Measurements from ENCODE around the gene LRMDA.

The LRMDA gene

DNA sequence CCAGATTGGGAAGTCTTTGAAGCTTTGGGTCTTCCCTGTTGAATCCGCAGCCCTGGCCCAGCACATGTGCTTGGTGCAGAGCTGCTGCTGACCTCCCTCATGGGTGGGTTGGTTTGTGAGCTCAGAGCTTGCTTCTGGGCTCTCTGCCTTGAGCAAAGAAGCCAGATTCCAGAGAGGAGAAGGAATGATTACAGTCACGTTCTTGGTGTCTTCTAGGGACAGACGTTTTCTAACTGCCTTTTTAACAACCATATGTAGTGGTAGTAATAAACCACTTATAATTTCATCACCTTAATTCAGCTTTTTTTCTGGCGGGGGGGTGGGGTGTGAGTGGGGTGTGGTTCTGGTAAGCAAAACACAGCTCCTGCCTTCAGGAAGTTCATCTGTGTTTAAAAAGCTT is 39.5 kb downstream of the LRMDA start:
- in situ Hi-C loops (cut with MboI; ENCODE audit: low sequenced_read_pairs): no loop called here

DNA sequence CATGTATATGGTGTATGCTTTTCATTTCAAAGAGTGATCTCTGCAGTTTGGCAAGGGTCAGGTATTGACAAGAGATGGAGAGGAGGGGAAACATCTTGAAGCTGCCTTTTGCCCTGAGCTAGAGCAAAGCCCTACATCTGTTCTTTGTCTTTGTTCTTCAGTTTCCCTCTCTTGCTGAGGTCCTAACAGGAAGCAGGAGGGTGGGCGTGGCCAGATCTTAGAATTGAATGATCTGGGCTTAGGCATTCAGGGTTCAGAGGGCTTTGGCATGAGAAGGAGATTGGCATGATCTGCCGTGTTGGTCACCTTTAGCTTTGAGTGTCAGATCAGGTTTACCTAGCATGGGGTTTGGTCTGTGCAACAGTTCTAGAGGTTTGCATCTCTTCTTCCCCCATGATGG is 41.3 kb downstream of the LRMDA start:
- in situ Hi-C loops (cut with MboI; ENCODE audit: low sequenced_read_pairs): no loop called here

DNA sequence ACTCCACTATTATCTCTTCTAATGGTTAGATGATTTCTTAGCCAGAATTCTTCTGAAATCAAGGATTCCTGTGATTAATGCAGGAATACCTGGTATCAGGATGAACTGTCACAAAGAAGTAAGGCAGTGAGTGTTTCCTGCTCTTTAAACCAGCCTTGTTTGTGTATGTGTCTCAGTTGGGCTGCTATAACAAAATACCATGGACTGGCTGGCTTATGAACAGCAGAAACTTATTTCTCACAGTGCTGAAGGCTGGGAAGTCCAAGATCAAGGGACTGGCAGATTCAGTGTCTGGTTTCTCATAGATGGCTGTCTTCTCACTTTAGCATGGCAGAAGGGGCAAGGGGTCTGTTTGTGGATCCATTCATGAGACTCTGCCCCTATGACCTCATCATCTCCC is 42.7 kb downstream of the LRMDA start:
- in situ Hi-C loops (cut with MboI; ENCODE audit: low sequenced_read_pairs): no loop called here

- in situ Hi-C loops (cut with MboI; ENCODE audit: low sequenced_read_pairs): no loop called here
These were observed 44.2 kb downstream of the LRMDA start for GRCh38 chr10:75475460-75476182.

GRCh38 chr10:75476569-75476968 is 45.1 kb downstream of the LRMDA start:
- in situ Hi-C loops (cut with MboI; ENCODE audit: low sequenced_read_pairs): no loop called here

GRCh38 chr10:75476985-75477384 is 45.6 kb downstream of the LRMDA start:
- in situ Hi-C loops (cut with MboI; ENCODE audit: low sequenced_read_pairs): no loop called here

DNA sequence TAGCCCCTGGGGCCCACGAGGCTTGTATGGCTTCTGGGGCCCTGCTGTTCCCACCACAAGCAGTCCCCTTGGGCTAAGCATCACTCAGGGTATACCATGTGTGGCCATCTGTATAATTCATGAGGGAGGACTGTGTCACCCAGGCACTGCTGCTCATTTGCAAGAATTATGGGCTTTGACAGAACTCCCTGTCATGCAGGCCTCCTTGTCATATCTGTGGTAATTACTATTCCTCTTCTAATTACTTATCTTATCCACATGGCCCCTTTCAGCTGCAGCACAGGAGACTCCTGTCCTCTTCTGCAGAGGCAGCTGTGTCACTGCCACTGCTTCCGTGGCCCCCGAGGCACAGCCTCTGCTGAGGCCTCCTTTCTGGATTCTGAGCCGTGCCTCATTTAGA is 46.3 kb downstream of the LRMDA start:
- in situ Hi-C loops (cut with MboI; ENCODE audit: low sequenced_read_pairs): no loop called here

DNA sequence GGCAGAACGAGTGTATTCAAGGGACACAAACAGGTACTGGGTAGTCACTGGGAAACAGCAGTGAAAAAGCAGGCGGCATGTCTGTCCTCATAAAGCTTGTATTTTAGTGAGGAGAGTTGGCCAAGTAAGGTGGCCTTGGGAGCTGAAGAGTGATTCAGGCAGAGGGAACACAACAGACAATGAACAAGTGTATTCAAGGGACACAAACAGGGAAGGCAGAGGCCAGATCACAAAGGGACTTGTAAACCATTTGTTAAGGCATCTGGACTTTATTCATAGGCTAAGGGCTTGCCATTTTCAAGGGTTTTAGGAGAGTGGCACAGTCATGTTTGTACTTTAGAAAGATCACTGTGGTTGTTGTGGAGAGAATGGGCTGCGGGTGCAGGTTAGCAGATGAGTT is 49.0 kb downstream of the LRMDA start:
- in situ Hi-C loops (cut with MboI; ENCODE audit: low sequenced_read_pairs): no loop called here

DNA sequence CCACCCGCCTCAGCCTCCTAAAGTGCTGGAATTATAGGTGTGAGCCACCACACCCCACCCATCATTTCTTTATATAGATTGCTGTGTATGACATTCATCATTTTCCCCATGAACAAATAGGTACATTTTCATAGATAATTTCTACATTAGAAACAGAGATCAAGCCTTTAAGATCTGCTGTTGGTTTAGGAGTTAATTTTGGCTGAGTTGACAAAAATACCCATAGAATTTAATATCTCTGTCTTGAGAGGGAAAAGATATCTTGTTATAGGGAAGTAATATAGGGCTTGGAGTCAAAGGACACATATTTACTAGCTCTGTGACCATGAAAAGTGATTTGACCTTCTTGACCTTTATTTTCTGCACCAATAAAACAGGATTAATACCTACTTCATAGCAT is 51.8 kb downstream of the LRMDA start:
- in situ Hi-C loops (cut with MboI; ENCODE audit: low sequenced_read_pairs): no loop called here

- in situ Hi-C loops (cut with MboI; ENCODE audit: low sequenced_read_pairs): no loop called here
These were observed 53.3 kb downstream of the LRMDA start for GRCh38 chr10:75484717-75485116.

DNA sequence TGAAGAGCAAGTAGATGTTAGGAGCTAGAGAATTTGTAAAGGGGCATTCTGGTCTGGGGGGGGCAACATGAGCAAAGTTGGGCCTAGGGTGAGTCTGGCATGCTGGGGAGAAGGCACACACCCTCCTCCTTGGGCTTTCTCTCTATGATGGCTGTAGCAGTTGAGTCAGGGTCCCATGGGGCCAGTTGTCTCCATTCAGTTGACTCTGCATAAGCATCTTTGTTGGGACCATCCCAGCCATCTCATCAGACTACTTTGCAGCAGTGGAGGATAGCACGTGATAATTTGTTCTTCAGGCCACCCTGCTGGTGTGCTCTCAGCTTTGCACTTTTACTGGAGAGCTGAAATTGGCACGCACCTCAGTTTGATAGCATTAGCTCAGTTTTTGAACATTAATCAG is 55.2 kb downstream of the LRMDA start:
- in situ Hi-C loops (cut with MboI; ENCODE audit: low sequenced_read_pairs): no loop called here

GRCh38 chr10:75487087-75487754 is 55.8 kb downstream of the LRMDA start:
- in situ Hi-C loops (cut with MboI; ENCODE audit: low sequenced_read_pairs): no loop called here

GRCh38 chr10:75487755-75488125 is 56.3 kb downstream of the LRMDA start:
- in situ Hi-C loops (cut with MboI; ENCODE audit: low sequenced_read_pairs): no loop called here

DNA sequence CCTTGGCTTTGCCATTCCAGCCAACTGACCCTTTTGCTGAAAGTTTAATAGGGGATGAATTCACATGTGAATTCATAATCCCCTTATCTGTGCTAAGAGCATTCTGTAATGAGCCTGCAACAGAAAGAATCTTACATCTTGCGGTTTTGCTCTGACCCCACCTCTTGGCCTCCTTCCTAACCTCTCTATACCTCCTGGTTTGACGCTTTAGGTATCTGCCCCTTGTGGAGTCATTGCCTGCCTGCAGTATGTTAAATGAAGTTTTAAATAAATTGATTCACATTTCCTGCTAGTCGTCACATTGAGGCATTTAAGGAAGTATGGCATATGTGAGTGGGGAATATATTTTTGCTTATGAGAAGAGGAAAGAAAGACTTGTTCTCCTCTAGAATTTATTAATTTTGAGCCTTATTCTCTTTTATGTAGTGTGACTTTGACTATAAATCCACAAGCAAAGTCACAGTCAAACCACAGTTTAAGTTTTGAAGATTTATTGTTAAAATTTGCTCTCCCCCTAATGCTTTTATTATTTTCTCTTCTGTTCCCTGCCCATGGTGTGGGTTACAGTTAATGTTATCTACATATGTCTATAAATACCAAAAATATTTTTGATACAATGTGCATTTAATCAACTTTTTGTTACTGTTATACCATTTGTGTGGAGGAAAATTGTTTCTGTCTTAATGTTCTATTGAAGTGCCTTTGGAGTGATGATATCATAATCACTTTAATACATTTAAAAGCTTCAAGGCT is 60.9 kb downstream of the LRMDA start:
- in situ Hi-C loops (cut with MboI; ENCODE audit: low sequenced_read_pairs): no loop called here

DNA sequence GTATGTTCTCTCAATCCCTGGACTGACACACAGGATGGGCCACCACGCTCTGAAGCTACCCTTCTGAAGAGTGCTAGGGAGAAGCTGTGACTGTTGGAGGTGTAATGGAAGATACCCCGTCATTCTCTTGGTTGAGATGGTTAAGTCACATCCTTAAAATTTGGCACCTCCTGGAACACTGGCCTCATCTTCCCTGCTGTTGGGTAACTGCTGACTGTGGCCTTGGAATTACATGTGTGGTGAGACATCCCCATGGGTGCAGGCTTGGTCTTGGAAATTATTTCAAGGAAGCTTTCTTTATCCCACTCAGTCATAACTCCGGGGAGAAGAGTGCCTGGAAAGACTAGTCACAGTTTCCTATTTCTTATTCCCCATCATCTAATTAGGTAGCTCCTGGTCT is 62.0 kb downstream of the LRMDA start:
- in situ Hi-C loops (cut with MboI; ENCODE audit: low sequenced_read_pairs): no loop called here

- in situ Hi-C loops (cut with MboI; ENCODE audit: low sequenced_read_pairs): no loop called here
These were observed 64.2 kb downstream of the LRMDA start for GRCh38 chr10:75495434-75496190.

DNA sequence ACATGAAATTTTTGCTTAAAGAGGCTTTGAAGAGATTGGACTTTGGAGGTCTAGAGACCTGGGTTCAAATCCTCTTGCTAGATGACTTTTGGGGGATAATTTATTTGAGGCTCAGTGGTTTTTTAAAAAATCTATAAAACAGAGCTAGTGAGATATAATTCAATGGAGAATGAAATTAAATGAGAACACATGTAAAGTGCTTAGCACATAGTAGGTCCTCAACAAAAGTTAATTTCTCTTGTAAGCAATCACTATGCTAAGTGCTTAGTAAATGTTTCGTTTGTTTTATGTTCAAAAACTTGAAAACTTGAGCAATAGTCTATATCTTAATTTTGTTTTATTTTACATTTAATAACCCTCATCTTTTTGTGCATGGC is 64.8 kb downstream of the LRMDA start:
- in situ Hi-C loops (cut with MboI; ENCODE audit: low sequenced_read_pairs): no loop called here

DNA sequence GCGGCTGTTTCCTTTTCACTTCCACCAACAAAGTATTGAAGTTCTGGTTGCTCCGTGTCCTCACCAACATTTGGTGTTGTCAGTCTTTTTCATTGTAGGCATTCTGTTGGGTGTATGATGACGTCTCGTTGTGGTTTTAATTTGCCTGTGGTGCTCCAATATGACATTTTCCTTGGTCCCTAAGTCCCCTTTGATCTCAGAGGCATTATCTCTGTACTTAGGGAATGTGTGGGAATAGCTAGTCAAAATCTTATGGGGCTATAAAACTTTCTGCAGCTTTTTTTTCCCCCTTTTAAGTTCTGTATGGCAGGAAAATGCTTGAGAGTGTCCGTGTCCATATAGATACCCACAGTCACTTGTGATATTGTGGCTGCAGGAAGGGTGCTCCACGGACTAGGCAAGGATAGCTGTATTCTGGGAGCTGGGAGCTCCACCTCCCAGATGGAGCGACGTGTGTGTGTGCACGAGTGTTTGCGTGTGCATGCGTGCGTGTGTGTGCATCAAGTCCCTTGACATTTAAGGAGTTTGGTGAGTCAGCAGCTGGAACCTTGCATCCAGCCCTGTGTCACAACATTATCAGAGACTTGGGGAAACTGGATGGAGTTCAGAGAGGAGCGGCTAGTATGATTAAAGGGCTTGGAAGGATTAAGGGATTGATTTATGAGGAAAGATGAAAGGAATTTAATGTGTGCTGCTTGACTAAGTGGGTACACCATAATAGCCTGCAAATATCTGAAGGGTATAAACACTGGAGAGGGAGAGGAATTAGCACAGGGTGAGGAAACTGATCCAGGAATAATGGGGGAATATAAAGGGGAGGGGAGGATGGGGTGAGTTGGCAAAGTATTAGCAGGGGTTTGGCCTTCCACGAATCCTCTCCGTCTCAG is 66.8 kb downstream of the LRMDA start:
- in situ Hi-C loops (cut with MboI; ENCODE audit: low sequenced_read_pairs): no loop called here

- in situ Hi-C loops (cut with MboI; ENCODE audit: low sequenced_read_pairs): no loop called here
These were observed 67.5 kb downstream of the LRMDA start for GRCh38 chr10:75498884-75499350.

- in situ Hi-C loops (cut with MboI; ENCODE audit: low sequenced_read_pairs): no loop called here
These were observed 68.2 kb downstream of the LRMDA start for GRCh38 chr10:75499556-75500160.
